HL-60 (cell line): ENCODE results near the gene ROCK2.

Experiments used
- DNase-seq, 2 experiments: peaks; one replicate each; pipeline ENCODE4 v3.0.0-alpha.2; 2010 to 2020; ENCODE audit warnings: low read depth in 1 of 2, low spot score in 1 of 2
- H3K27ac ChIP-seq: fragments of 250-450 bp; sonication (Bioruptor Pico); replicated peaks from 2 replicates; pipeline ENCODE4 v1.5.1; 2020; ENCODE audit warnings: mild to moderate bottlenecking, moderate library complexity
- H3K27me3 ChIP-seq: fragments of 250-450 bp; sonication (Bioruptor Pico); 2 replicates; pipeline ENCODE4 v1.5.1; 2021; ENCODE audit warnings: mild to moderate bottlenecking, moderate library complexity; ENCODE audit not compliant: insufficient read depth, poor library complexity, severe bottlenecking
- H3K4me3 ChIP-seq: replicated peaks from 2 replicates; pipeline ENCODE4 v1.5.1; 2011; ENCODE audit warnings: mild to moderate bottlenecking, control low read depth, low read length; ENCODE audit not compliant: insufficient read depth
- GABPA ChIP-seq: IDR thresholded peaks from 2 replicates; pipeline ENCODE4 v1.6.1; 2012; ENCODE audit warnings: low read depth
- POLR2AphosphoS5 ChIP-seq: IDR thresholded peaks from 2 replicates; pipeline ENCODE4 v1.6.1; 2012; ENCODE audit warnings: low read depth
- SPI1 ChIP-seq: IDR thresholded peaks from 2 replicates; pipeline ENCODE4 v1.6.1; 2012; ENCODE audit warnings: low read depth, mild to moderate bottlenecking, borderline replicate concordance
- TF ChIP-seq, protein P1 (sequence below): IDR thresholded peaks from one replicate; pipeline ENCODE4 v1.5.1; 2011; ENCODE audit warnings: low read length, control low read depth, inconsistent platforms; ENCODE audit not compliant: insufficient read depth
- TF ChIP-seq, protein P2 (sequence below): IDR thresholded peaks from 2 replicates; pipeline ENCODE4 v1.6.1; 2012; ENCODE audit warnings: low read depth; ENCODE audit not compliant: insufficient replicate concordance

The ROCK2 gene

DNA sequence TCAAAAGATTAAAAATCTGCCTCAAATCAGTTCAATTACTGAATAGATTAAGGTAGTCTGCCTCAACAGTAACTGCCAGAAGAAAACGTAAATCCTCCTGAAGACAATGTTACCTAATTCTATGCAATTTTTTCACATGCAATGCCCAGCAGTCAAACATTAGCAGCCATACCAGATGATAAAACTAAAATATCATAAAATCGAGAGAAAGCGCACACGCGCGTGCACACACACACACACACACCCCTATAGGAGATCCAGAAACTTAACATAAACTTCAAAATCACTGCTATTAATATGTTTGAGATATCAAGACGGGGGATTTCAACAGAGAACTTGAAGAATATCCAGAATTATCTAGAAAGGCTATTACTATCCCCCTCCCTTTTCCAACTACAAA, 32.9 kb downstream of the ROCK2 start:
- Histone ChIP-seq H3K27me3 (no peaks in the 10 kb centered on the region), H3K27ac (no peak overlapping the region), H3K4me3 (no peak overlapping the region)
- DNase-seq: no peak
- TF ChIP-seq GABPA (no peak), POLR2AphosphoS5 (no peak), SPI1 (no peak)
- TF ChIP-seq, protein P1, sequence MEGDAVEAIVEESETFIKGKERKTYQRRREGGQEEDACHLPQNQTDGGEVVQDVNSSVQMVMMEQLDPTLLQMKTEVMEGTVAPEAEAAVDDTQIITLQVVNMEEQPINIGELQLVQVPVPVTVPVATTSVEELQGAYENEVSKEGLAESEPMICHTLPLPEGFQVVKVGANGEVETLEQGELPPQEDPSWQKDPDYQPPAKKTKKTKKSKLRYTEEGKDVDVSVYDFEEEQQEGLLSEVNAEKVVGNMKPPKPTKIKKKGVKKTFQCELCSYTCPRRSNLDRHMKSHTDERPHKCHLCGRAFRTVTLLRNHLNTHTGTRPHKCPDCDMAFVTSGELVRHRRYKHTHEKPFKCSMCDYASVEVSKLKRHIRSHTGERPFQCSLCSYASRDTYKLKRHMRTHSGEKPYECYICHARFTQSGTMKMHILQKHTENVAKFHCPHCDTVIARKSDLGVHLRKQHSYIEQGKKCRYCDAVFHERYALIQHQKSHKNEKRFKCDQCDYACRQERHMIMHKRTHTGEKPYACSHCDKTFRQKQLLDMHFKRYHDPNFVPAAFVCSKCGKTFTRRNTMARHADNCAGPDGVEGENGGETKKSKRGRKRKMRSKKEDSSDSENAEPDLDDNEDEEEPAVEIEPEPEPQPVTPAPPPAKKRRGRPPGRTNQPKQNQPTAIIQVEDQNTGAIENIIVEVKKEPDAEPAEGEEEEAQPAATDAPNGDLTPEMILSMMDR: no peak
- TF ChIP-seq, protein P2, sequence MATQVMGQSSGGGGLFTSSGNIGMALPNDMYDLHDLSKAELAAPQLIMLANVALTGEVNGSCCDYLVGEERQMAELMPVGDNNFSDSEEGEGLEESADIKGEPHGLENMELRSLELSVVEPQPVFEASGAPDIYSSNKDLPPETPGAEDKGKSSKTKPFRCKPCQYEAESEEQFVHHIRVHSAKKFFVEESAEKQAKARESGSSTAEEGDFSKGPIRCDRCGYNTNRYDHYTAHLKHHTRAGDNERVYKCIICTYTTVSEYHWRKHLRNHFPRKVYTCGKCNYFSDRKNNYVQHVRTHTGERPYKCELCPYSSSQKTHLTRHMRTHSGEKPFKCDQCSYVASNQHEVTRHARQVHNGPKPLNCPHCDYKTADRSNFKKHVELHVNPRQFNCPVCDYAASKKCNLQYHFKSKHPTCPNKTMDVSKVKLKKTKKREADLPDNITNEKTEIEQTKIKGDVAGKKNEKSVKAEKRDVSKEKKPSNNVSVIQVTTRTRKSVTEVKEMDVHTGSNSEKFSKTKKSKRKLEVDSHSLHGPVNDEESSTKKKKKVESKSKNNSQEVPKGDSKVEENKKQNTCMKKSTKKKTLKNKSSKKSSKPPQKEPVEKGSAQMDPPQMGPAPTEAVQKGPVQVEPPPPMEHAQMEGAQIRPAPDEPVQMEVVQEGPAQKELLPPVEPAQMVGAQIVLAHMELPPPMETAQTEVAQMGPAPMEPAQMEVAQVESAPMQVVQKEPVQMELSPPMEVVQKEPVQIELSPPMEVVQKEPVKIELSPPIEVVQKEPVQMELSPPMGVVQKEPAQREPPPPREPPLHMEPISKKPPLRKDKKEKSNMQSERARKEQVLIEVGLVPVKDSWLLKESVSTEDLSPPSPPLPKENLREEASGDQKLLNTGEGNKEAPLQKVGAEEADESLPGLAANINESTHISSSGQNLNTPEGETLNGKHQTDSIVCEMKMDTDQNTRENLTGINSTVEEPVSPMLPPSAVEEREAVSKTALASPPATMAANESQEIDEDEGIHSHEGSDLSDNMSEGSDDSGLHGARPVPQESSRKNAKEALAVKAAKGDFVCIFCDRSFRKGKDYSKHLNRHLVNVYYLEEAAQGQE: no peak

DNA sequence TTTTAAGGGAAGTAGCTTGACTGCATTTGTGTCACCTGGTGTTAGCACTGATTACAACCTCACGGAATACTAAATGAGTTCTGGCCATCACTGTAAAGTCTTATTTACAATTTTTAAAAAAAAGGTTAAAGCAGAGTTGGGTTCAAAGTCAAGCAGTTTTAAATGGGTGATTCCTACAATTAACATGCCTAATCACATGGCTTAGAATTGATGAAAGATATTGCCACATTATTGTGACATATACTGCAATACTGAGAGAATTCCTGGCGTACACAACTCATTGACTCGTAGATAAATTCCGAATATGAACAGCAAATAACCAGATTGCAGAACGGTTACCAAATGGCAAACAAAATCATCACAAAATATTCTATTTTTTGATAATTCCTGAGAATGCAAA, 34.2 kb downstream of the ROCK2 start:
- no peak overlapping the region for H3K4me3 ChIP-seq
- DNase-seq: no peak
- no peaks in the 10 kb centered on the region for H3K27me3 ChIP-seq
- H3K27ac ChIP-seq: no peak overlapping the region
- TF ChIP-seq POLR2AphosphoS5 (no peak), SPI1 (no peak), GABPA (no peak)
- TF ChIP-seq, protein P1: no peak
- TF ChIP-seq, protein P2: no peak

DNA sequence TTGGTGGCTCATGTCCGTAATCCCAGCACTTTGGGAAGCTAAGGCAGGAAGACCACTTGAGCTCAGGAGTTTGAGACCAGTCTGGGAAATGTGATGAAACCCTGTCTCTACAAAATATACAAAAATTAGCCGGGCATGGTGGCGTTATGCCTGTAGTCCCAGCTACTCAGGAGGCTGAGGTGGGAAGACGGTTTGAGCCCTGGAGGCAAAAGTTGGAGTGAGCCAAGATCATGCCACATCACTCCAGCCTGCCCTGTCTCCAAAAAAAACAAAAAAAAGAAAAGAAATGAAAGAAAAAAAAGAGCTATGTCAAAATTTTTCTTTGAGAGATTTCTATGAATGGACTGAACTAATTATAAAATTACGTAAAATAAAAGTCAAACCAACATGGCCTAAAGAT, 34.7 kb downstream of the ROCK2 start:
- Histone ChIP-seq H3K27me3 (no peaks in the 10 kb centered on the region), H3K27ac (no peak overlapping the region), H3K4me3 (no peak overlapping the region)
- DNase-seq: no peak
- TF ChIP-seq, protein P2: no peak
- TF ChIP-seq SPI1: no peak
- TF ChIP-seq, protein P1: no peak
- TF ChIP-seq GABPA: no peak
- no peak for TF ChIP-seq POLR2AphosphoS5
